GM12878 (cell line): ENCODE results near the gene RNF166. TPM values are rescaled to one million over a fixed set of nuclear protein-coding genes. Genes with fewer than 3 reads are reported as not detected.

ENCODE experiments used
- ATAC-seq: fragments of 200-7000 bp; cut with Tn5 transposase; 3 replicates; pipeline ENCODE4 v1.9.1; 2020; ENCODE audit warnings: mild to moderate bottlenecking, moderate library complexity
- BruUV-seq: library from RNA; stranded (reverse); fragments of 400-500 nt; replicated peaks from 2 replicates; lab custom pipeline; 2021; lab: Mats Ljungman, UMichigan
- CTCF ChIA-PET: fragments of 300-600 bp; sonication (Branson Sonifier 250); formaldehyde crosslinking; extraction: SDS; loops from one replicate; lab custom pipeline; 2021; ENCODE audit warnings: inconsistent platforms; lab: Yijun Ruan, JAX
- POLR2A ChIA-PET: fragments of 350-600 bp; formaldehyde crosslinking; extraction: SDS; loops from one replicate; lab custom pipeline; 2021; ENCODE audit warnings: inconsistent platforms; lab: Charles Lee
- RAD21 ChIA-PET: fragments of 300-600 bp; sonication (Branson Sonifier 250); formaldehyde crosslinking; loops from one replicate; lab custom pipeline; 2023; ENCODE audit warnings: antibody characterized with exemption; ENCODE audit not compliant: unreplicated experiment; lab: Charles Lee
- SMC1A ChIA-PET: fragments of 300-600 bp; sonication (Branson Sonifier 250); formaldehyde crosslinking; loops from one replicate; lab custom pipeline; 2023; ENCODE audit not compliant: unreplicated experiment, uncharacterized antibody; lab: Charles Lee
- DNase-seq: peaks from one replicate; pipeline ENCODE4 v3.0.0-alpha.2; 2011; ENCODE audit warnings: low read depth, low spot score
- FAIRE-seq: peaks from 3 replicates; lab custom pipeline; 2011; peaks lifted over from hg19 to GRCh38; lab: Jason Lieb, UNC
- H2AFZ ChIP-seq: 2 replicates; pipeline ENCODE4 v1.6.0; 2011; ENCODE audit warnings: low read depth, low read length, control low read depth; ENCODE audit not compliant: control insufficient read depth
- H3K27ac ChIP-seq: 2 replicates; pipeline ENCODE4 v1.5.1; 2011; ENCODE audit warnings: control low read depth; ENCODE audit not compliant: control insufficient read depth, insufficient read depth
- H3K27me3 ChIP-seq, 2 experiments: replicated peaks in 1 of 2; 2 replicates each; pipeline versions ENCODE4 v1.6.0 to v1.6.1; 2011; ENCODE audit warnings: low read length in 1 of 2; ENCODE audit not compliant: control insufficient read depth in 2 of 2, insufficient read depth in 2 of 2
- H3K36me3 ChIP-seq, 2 experiments: 2 replicates each; pipeline ENCODE4 v1.5.1; 2011; ENCODE audit warnings: low read length in 1 of 2; ENCODE audit not compliant: control insufficient read depth in 2 of 2, insufficient read depth in 2 of 2
- H3K4me1 ChIP-seq: 2 replicates; pipeline ENCODE4 v1.6.1; 2011; ENCODE audit warnings: mild to moderate bottlenecking, low read length, moderate library complexity, mixed read lengths; ENCODE audit not compliant: control insufficient read depth, insufficient read depth
- H3K4me2 ChIP-seq: 2 replicates; pipeline ENCODE4 v1.6.0; 2011; ENCODE audit warnings: control low read depth; ENCODE audit not compliant: control insufficient read depth, insufficient read depth
- H3K4me3 ChIP-seq: fragments of 200-600 bp; sonication (generic); 2 replicates; pipeline ENCODE4 v1.5.1; 2016
- H3K79me2 ChIP-seq: 2 replicates; pipeline ENCODE4 v1.6.0; 2011; ENCODE audit warnings: low read length; ENCODE audit not compliant: control insufficient read depth, insufficient read depth
- H3K9ac ChIP-seq: 2 replicates; pipeline ENCODE4 v1.8.0; 2011; ENCODE audit warnings: low read length, control low read depth, mixed read lengths; ENCODE audit not compliant: control insufficient read depth, insufficient read depth
- H3K9me3 ChIP-seq: replicated peaks from 3 replicates; pipeline ENCODE4 v1.5.1; 2011; ENCODE audit warnings: mild to moderate bottlenecking, low read length; ENCODE audit not compliant: control insufficient read depth, insufficient read depth
- H4K20me1 ChIP-seq: 2 replicates; pipeline ENCODE4 v1.6.0; 2011; ENCODE audit not compliant: control insufficient read depth, insufficient read depth
- ASH2L ChIP-seq: fragments of 300-600, 200-600 bp; sonication (generic); IDR thresholded peaks from 2 replicates; pipeline ENCODE4 v1.6.1; 2017; ENCODE audit warnings: low read depth, mild to moderate bottlenecking, borderline replicate concordance
- ESRRA ChIP-seq: IDR thresholded peaks from 2 replicates; pipeline ENCODE4 v1.6.1; 2012; ENCODE audit warnings: mild to moderate bottlenecking, low read length, improper control_type of control experiment
- ETV6 ChIP-seq, 2 experiments: fragments of 450-650 bp in 1 of 2; IDR thresholded peaks in 1 of 2; conservative IDR thresholded peaks in 1 of 2; 2 replicates each; pipeline ENCODE4 v1.6.1; 2014; ENCODE audit warnings: antibody characterized with exemption in 1 of 2, borderline replicate concordance in 1 of 2, low read depth in 1 of 2, mild to moderate bottlenecking in 1 of 2, moderate library complexity in 1 of 2
- FOS ChIP-seq: IDR thresholded peaks from 3 replicates; pipeline ENCODE4 v1.6.1; 2011; ENCODE audit warnings: borderline replicate concordance; ENCODE audit not compliant: insufficient read length; ENCODE audit errors: extremely low read depth
- FOXM1 ChIP-seq: IDR thresholded peaks from 2 replicates; pipeline ENCODE4 v1.6.1; 2012; ENCODE audit warnings: low read depth, mild to moderate bottlenecking, inconsistent platforms, low read length, moderate library complexity
- IKZF1 ChIP-seq: fragments of 450-650 bp; conservative IDR thresholded peaks from 2 replicates; pipeline ENCODE4 v1.6.1; 2017; ENCODE audit warnings: antibody characterized with exemption, mild to moderate bottlenecking
- NFIC ChIP-seq: IDR thresholded peaks from 2 replicates; pipeline ENCODE4 v1.6.1; 2012; ENCODE audit warnings: low read depth, mild to moderate bottlenecking, inconsistent platforms, low read length, moderate library complexity
- NR2C2 ChIP-seq: IDR thresholded peaks from 2 replicates; pipeline ENCODE4 v1.6.1; 2011; ENCODE audit warnings: borderline replicate concordance, low read depth; ENCODE audit not compliant: control insufficient read depth, insufficient read length
- NR2F1 ChIP-seq: fragments of 450-650 bp; conservative IDR thresholded peaks from 2 replicates; pipeline ENCODE4 v1.6.1; 2017; ENCODE audit warnings: mild to moderate bottlenecking
- PML ChIP-seq: IDR thresholded peaks from 2 replicates; pipeline ENCODE4 v1.6.1; 2012; ENCODE audit warnings: low read length, inconsistent platforms
- RB1 ChIP-seq: fragments of 450-650 bp; formaldehyde crosslinking; IDR thresholded peaks from 2 replicates; pipeline ENCODE4 v1.6.1; 2017; ENCODE audit warnings: mild to moderate bottlenecking, borderline replicate concordance
- SMARCA5 ChIP-seq: fragments of 450-650 bp; IDR thresholded peaks from 2 replicates; pipeline ENCODE4 v1.6.1; 2017; ENCODE audit warnings: mild to moderate bottlenecking
- TCF7 ChIP-seq: IDR thresholded peaks from 2 replicates; pipeline ENCODE4 v1.6.1; 2014; ENCODE audit warnings: antibody characterized with exemption, borderline replicate concordance
- ZBED1 ChIP-seq: IDR thresholded peaks from 2 replicates; pipeline ENCODE4 v1.6.1; 2016; ENCODE audit warnings: borderline replicate concordance
- ZBTB11 ChIP-seq: fragments of 450-650 bp; formaldehyde crosslinking; IDR thresholded peaks from 2 replicates; pipeline ENCODE4 v1.5.0; 2022; ENCODE audit warnings: mild to moderate bottlenecking, missing genetic modification characterization
- ZNF622 ChIP-seq: fragments of 450-650 bp; IDR thresholded peaks from 2 replicates; pipeline ENCODE4 v1.6.1; 2017; ENCODE audit warnings: mild to moderate bottlenecking, inconsistent platforms
- ZNF687 ChIP-seq: fragments of 450-650 bp; IDR thresholded peaks from 2 replicates; pipeline ENCODE4 v1.6.1; 2017; ENCODE audit warnings: mild to moderate bottlenecking, moderate library complexity
- WGBS: methylation state at CpG from one replicate; pipeline ENCODE4 v1.1.6; 2016; ENCODE audit warnings: low lambda C conversion rate; ENCODE audit not compliant: insufficient replicate concordance, insufficient coverage; ENCODE audit errors: missing lambda C conversion rate; 5-methylcytosine and 5-hydroxymethylcytosine counted together
- in situ Hi-C: fragments of 300-500 bp; cut with MboI; formaldehyde crosslinking; loops from 9 replicates; pipeline ENCODE4 v1.14.3; 2018; ENCODE audit warnings: mixed read lengths
- intact Hi-C: fragments of 100-400 bp; cut with micrococcal nuclease; formaldehyde crosslinking; loops from one replicate; pipeline ENCODE4 v1.14.2; 2022; ENCODE audit not compliant: unreplicated experiment
- polyA plus RNA-seq, 11 experiments: library from polyadenylated mRNA; depleted of rRNA in 4 of 11; unstranded in 6 of 11; stranded (reverse) in 5 of 11; fragments of >200 nt; fragmentation: Nextera tagmentation in 4 of 11; fragmentation: Illumina TruSeq in 1 of 11; extraction: Ambion mirVana in 4 of 11; extraction: Trizol in 1 of 11; gene quantifications; 1 replicate in 1 of 11; 2 replicates in 10 of 11; pipeline versions ENCODE4 v1.2.1 to v1.2.3, GENCODE V29; 2011 to 2016; ENCODE audit warnings: inconsistent platforms in 2 of 11, missing spikeins in 2 of 11, low read depth in 1 of 11
- total RNA-seq, 4 experiments: library from RNA; depleted of rRNA in 3 of 4; stranded (reverse); fragments of >200 nt in 3 of 4; fragmentation: Illumina TruSeq in 1 of 4; extraction: Trizol in 1 of 4; gene quantifications; 2 replicates each; pipeline versions ENCODE4 v1.2.1 to v1.2.3, GENCODE V29; 2013 to 2021
- TF ChIP-seq, protein P1 (sequence below): IDR thresholded peaks from 2 replicates; pipeline ENCODE4 v1.6.1; 2011; ENCODE audit warnings: mild to moderate bottlenecking, low read depth, low read length, moderate library complexity; ENCODE audit not compliant: insufficient replicate concordance

RNF166 gene
- total and polyA plus RNA-seq, 10 of the 15 experiments (the other 5 are each of a cell fraction or from before 2014, with no cell fraction given) = 0.48 to 32.8 (median 12.1) TPM

- H2AFZ ChIP-seq = no peak overlapping the region
- no TSS peak for BruUV-seq
- TF ChIP-seq ASH2L (no peak), TCF7 (no peak), RB1 (no peak), IKZF1 (no peak), NR2F1 (no peak), PML (no peak), ZBED1 (no peak), ZNF687 (no peak), ZNF622 (no peak), ETV6 (conservative IDR thresholded peaks at IDR 0.05 in 1 of 2, IDR thresholded peaks at IDR 0.05 in 1 of 2; ENCODE audit: borderline replicate concordance in 1 of 2, low read depth in 1 of 2) (no peak), NR2C2 (no peak), FOXM1 (no peak), SMARCA5 (no peak), ZBTB11 (CRISPR knock-in tag) (no peak), ESRRA (no peak), FOS (no peak), NFIC (no peak)
- TF ChIP-seq, protein P1, sequence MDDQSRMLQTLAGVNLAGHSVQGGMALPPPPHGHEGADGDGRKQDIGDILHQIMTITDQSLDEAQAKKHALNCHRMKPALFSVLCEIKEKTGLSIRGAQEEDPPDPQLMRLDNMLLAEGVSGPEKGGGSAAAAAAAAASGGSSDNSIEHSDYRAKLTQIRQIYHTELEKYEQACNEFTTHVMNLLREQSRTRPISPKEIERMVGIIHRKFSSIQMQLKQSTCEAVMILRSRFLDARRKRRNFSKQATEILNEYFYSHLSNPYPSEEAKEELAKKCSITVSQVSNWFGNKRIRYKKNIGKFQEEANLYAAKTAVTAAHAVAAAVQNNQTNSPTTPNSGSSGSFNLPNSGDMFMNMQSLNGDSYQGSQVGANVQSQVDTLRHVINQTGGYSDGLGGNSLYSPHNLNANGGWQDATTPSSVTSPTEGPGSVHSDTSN = no peak
- no peaks in the 10 kb centered on the region for H3K36me3 ChIP-seq
- no peaks in the 10 kb centered on the region for H3K4me1 ChIP-seq
- ChIA-PET SMC1A (no interaction called here), CTCF (interaction anchor here (2.2 kb wide), 1 partner anchor 12 kb away, joined by 9 read pairs; no protein-coding TSS in a partner anchor), RAD21 (no interaction called here), POLR2A (no interaction called here)
- no peak overlapping the region for H3K4me3 ChIP-seq
- no peak overlapping the region for H3K9ac ChIP-seq
- H3K4me2 ChIP-seq = no peak overlapping the region
- in situ Hi-C loops (no loop called here), intact Hi-C loops (no loop called here)
- no peaks in the 10 kb centered on the region for H3K9me3 ChIP-seq
- ATAC-seq (no peak), DNase-seq (no peak), FAIRE-seq (no peak)
- H4K20me1 ChIP-seq = no peaks in the 10 kb centered on the region
- 80% methylated on average over 5 of the region's 5 CpGs for WGBS
- H3K27ac ChIP-seq = no peak overlapping the region
- no peaks in the 10 kb centered on the region for H3K27me3 ChIP-seq
- peaks cover 13% of the 10 kb centered on the region for H3K79me2 ChIP-seq
Observed at GRCh38 chr16:88667461-88667860, 38.7 kb downstream of the RNF166 start.
